Ovary (tissue), 3 donors: ENCODE data around the gene CADM2.

Experiments used
- EP300 ChIP-seq: sonication (generic); formaldehyde crosslinking; IDR thresholded peaks from one replicate; pipeline ENCODE4 v1.6.1; 2017; ENCODE audit warnings: antibody characterized with exemption
- POLR2A ChIP-seq: fragments of 450-650 bp; IDR thresholded peaks from one replicate; pipeline ENCODE4 v1.6.1; 2017; ENCODE audit warnings: antibody characterized with exemption, mild to moderate bottlenecking, moderate library complexity
- TF ChIP-seq, protein P1 (sequence below), 3 donors: fragments of 450-650 bp in 2 of 3; fragments of 200-600 bp in 1 of 3; IDR thresholded peaks; one replicate each; pipeline versions ENCODE4 v1.5.1 to v1.8.0; 2016 to 2022; ENCODE audit warnings: antibody characterized with exemption in 3 of 3, mild to moderate bottlenecking in 1 of 3
- donor health status: DM: no; HTN: no; CAD: no.

DNA sequence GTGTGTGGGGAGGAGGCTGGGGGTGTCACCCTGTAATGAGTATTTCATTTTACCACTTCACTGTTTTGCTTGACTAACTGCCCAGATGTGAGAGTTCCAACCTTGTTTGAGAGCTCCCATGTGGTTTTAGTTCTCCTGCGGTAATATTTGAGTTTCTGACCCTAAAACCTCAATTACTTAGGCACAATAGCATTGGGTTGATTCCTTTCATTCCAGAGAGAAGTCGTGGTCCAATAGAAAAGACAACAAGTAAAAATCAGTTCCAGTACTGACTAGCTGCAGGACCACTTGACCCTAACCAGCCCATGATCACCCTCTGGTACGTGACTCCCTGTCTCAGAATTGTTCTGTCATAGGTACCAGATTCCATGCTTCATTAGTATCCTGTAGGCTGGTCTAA lies 630.4 kb downstream of the CADM2 start:
- TF ChIP-seq, protein P1, sequence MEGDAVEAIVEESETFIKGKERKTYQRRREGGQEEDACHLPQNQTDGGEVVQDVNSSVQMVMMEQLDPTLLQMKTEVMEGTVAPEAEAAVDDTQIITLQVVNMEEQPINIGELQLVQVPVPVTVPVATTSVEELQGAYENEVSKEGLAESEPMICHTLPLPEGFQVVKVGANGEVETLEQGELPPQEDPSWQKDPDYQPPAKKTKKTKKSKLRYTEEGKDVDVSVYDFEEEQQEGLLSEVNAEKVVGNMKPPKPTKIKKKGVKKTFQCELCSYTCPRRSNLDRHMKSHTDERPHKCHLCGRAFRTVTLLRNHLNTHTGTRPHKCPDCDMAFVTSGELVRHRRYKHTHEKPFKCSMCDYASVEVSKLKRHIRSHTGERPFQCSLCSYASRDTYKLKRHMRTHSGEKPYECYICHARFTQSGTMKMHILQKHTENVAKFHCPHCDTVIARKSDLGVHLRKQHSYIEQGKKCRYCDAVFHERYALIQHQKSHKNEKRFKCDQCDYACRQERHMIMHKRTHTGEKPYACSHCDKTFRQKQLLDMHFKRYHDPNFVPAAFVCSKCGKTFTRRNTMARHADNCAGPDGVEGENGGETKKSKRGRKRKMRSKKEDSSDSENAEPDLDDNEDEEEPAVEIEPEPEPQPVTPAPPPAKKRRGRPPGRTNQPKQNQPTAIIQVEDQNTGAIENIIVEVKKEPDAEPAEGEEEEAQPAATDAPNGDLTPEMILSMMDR (IDR thresholded peaks at IDR 0.05): no peak
- TF ChIP-seq POLR2A: no peak
- no peak for TF ChIP-seq EP300
